GM12892 (cell line): ENCODE results near the gene EEPD1.

Source experiments
- POLR2A ChIP-seq: IDR thresholded peaks from 2 replicates; pipeline ENCODE4 v1.6.1; 2011; ENCODE audit warnings: low read depth, low read length, control low read depth
- POLR2AphosphoS5 ChIP-seq: IDR thresholded peaks from 2 replicates; pipeline ENCODE4 v1.6.1; 2011; ENCODE audit warnings: low read depth, low read length, control low read depth

- TF ChIP-seq POLR2A (no peak), POLR2AphosphoS5 (no peak)
Observed at GRCh38 chr7:36161996-36162395, 8.9 kb downstream of the EEPD1 start.
